SK-N-SH (cell line): ENCODE results near the gene MYLK. TPM values are rescaled to one million over a fixed set of nuclear protein-coding genes. Genes with fewer than 3 reads are reported as not detected.

Experiments
- CTCF ChIA-PET: fragments of 300-600, 350-600 bp; formaldehyde crosslinking; extraction: SDS; loops from one replicate; lab custom pipeline; 2021; lab: Yijun Ruan, JAX
- POLR2A ChIA-PET: fragments of 350-600 bp; sonication (Branson Sonifier 250); formaldehyde crosslinking; extraction: SDS; loops from one replicate; lab custom pipeline; 2020; ENCODE audit warnings: antibody characterized with exemption, inconsistent platforms; lab: Yijun Ruan, JAX
- DNase-seq: peaks from one replicate; pipeline ENCODE4 v3.0.0; 2012
- H2AFZ ChIP-seq: fragments of 200-600 bp; sonication (generic); 2 replicates; pipeline ENCODE4 v1.8.1; 2016; ENCODE audit warnings: antibody characterized with exemption, mild to moderate bottlenecking, low read depth
- H3F3A ChIP-seq: fragments of 200-600 bp; sonication (generic); replicated peaks from 2 replicates; pipeline ENCODE3; 2016; ENCODE audit warnings: antibody characterized with exemption, mild to moderate bottlenecking; ENCODE audit not compliant: insufficient read depth
- H3K27ac ChIP-seq, 2 experiments: fragments of 200-500 bp in 1 of 2; fragments of 200-600 bp in 1 of 2; sonication (Bioruptor generic) in 1 of 2; sonication (generic), shearing (Covaris generic) in 1 of 2; 2 replicates each; pipeline versions ENCODE4 v1.5.1 to v1.6.1; 2014 to 2016; ENCODE audit warnings: low read depth in 2 of 2, inconsistent platforms in 1 of 2, low read length in 1 of 2, mild to moderate bottlenecking in 1 of 2, mixed read lengths in 1 of 2
- H3K27me3 ChIP-seq: fragments of 200-600 bp; sonication (generic), shearing (Covaris generic); 2 replicates; pipeline ENCODE4 v1.6.1; 2016; ENCODE audit warnings: mixed run types; ENCODE audit not compliant: insufficient read depth
- H3K36me3 ChIP-seq, 2 experiments: fragments of 200-500 bp in 1 of 2; fragments of 200-600 bp in 1 of 2; sonication (Bioruptor generic) in 1 of 2; sonication (generic) in 1 of 2; replicated peaks in 1 of 2; 2 replicates each; pipeline versions ENCODE3 to v1.5.1; 2014 to 2016; ENCODE audit warnings: low read length in 1 of 2, mild to moderate bottlenecking in 1 of 2; ENCODE audit not compliant: insufficient read depth in 2 of 2, control insufficient read depth in 1 of 2
- H3K4me1 ChIP-seq, 2 experiments: fragments of 200-500 bp in 1 of 2; fragments of 200-600 bp in 1 of 2; sonication (Bioruptor generic) in 1 of 2; sonication (generic), shearing (Covaris generic) in 1 of 2; 2 replicates each; pipeline versions ENCODE4 v1.5.1 to v1.6.1; 2014 to 2016; ENCODE audit warnings: low read depth in 1 of 2, low read length in 1 of 2, mixed run types in 1 of 2; ENCODE audit not compliant: insufficient read depth in 2 of 2, control insufficient read depth in 1 of 2
- H3K4me2 ChIP-seq: fragments of 200-600 bp; sonication (generic), shearing (Covaris generic); 2 replicates; pipeline ENCODE4 v1.6.1; 2017; ENCODE audit warnings: mixed run types
- H3K4me3 ChIP-seq, 2 experiments: fragments of 200-500 bp in 1 of 2; fragments of 200-600 bp in 1 of 2; sonication (Bioruptor generic) in 1 of 2; sonication (generic), shearing (Covaris generic) in 1 of 2; 2 replicates each; pipeline versions ENCODE4 v1.5.1 to v1.8.1; 2014 to 2016; ENCODE audit warnings: low read depth in 2 of 2, inconsistent platforms in 1 of 2, low read length in 1 of 2, mild to moderate bottlenecking in 1 of 2, mixed read lengths in 1 of 2, moderate library complexity in 1 of 2
- H3K79me2 ChIP-seq: fragments of 200-600 bp; sonication (generic); 2 replicates; pipeline ENCODE4 v1.8.1; 2017; ENCODE audit warnings: mild to moderate bottlenecking; ENCODE audit not compliant: insufficient read depth
- H3K9ac ChIP-seq: fragments of 200-600 bp; sonication (generic); 2 replicates; pipeline ENCODE4 v1.6.1; 2017; ENCODE audit warnings: mixed run types
- H3K9me2 ChIP-seq: fragments of 200-600 bp; sonication (generic); 2 replicates; pipeline ENCODE4 v1.6.1; 2017; ENCODE audit warnings: mixed run types
- H3K9me3 ChIP-seq: fragments of 200-600 bp; sonication (generic); 2 replicates; pipeline ENCODE4 v1.6.1; 2017; ENCODE audit warnings: mixed run types, mild to moderate bottlenecking, moderate library complexity
- H4K20me1 ChIP-seq: fragments of 200-600 bp; sonication (generic); 2 replicates; pipeline ENCODE4 v1.6.1; 2017; ENCODE audit warnings: mild to moderate bottlenecking, mixed run types; ENCODE audit not compliant: insufficient read depth
- CHD2 ChIP-seq: fragments of 150-350 bp; IDR thresholded peaks from 2 replicates; pipeline ENCODE4 v1.6.1; 2018; ENCODE audit warnings: low read length; ENCODE audit not compliant: partially characterized antibody
- EZH2phosphoT487 ChIP-seq: fragments of 200-600 bp; sonication (generic); IDR thresholded peaks from 2 replicates; pipeline ENCODE4 v1.6.1; 2017; ENCODE audit warnings: low read depth, mixed run types, mild to moderate bottlenecking, antibody characterized with exemption, moderate library complexity, borderline replicate concordance
- FOXJ3 ChIP-seq: sonication (generic); formaldehyde crosslinking; IDR thresholded peaks from 2 replicates; pipeline ENCODE4 v1.5.1; 2020; ENCODE audit warnings: mild to moderate bottlenecking, missing genetic modification reagents
- FOXM1 ChIP-seq: IDR thresholded peaks from 2 replicates; pipeline ENCODE4 v1.4.0; 2012; ENCODE audit warnings: low read depth, mild to moderate bottlenecking
- GABPA ChIP-seq: IDR thresholded peaks from 2 replicates; pipeline ENCODE4 v1.4.0; 2012; ENCODE audit warnings: low read depth, mild to moderate bottlenecking
- MEF2A ChIP-seq: IDR thresholded peaks from 2 replicates; pipeline ENCODE4 v1.4.0; 2012; ENCODE audit warnings: low read depth, borderline replicate concordance
- MXI1 ChIP-seq: IDR thresholded peaks from 2 replicates; pipeline ENCODE4 v1.6.1; 2012; ENCODE audit warnings: mild to moderate bottlenecking, low read depth, low read length, improper control_type of control experiment
- NRF1 ChIP-seq: IDR thresholded peaks from 2 replicates; pipeline ENCODE4 v1.6.1; 2012; ENCODE audit warnings: low read depth, mild to moderate bottlenecking, low read length
- POLR2AphosphoS5 ChIP-seq: IDR thresholded peaks from 2 replicates; pipeline ENCODE4 v1.6.1; 2012; ENCODE audit warnings: low read depth, low read length
- RAD21 ChIP-seq: IDR thresholded peaks from 2 replicates; pipeline ENCODE4 v1.6.1; 2012; ENCODE audit warnings: mild to moderate bottlenecking, low read length
- RCOR1 ChIP-seq: fragments of 150-350 bp; IDR thresholded peaks from 2 replicates; pipeline ENCODE4 v1.6.1; 2017; ENCODE audit warnings: antibody characterized with exemption, low read length
- RXRA ChIP-seq: IDR thresholded peaks from 2 replicates; pipeline ENCODE4 v1.4.0; 2012; ENCODE audit warnings: low read depth, mild to moderate bottlenecking, borderline replicate concordance
- SIN3A ChIP-seq: IDR thresholded peaks from 2 replicates; pipeline ENCODE4 v1.6.1; 2012; ENCODE audit warnings: low read depth, mild to moderate bottlenecking, low read length, moderate library complexity, borderline replicate concordance
- TAF1 ChIP-seq: IDR thresholded peaks from 2 replicates; pipeline ENCODE4 v1.6.1; 2012; ENCODE audit warnings: low read depth, mild to moderate bottlenecking, low read length, moderate library complexity, borderline replicate concordance
- TCF12 ChIP-seq: IDR thresholded peaks from 2 replicates; pipeline ENCODE4 v1.4.0; 2012
- WGBS: methylation state at CpG from one replicate; pipeline ENCODE4 v1.1.6; 2017; ENCODE audit warnings: low lambda C conversion rate; 5-methylcytosine and 5-hydroxymethylcytosine counted together
- polyA plus RNA-seq, 3 experiments: library from polyadenylated mRNA; depleted of rRNA; stranded (reverse); fragments of >200 nt; gene quantifications; 2 replicates each; pipeline ENCODE4 v1.2.3, GENCODE V29; 2012
- TF ChIP-seq, protein P1 (sequence below): fragments of 150-350 bp; IDR thresholded peaks from 2 replicates; pipeline ENCODE4 v1.6.1; 2016; ENCODE audit warnings: mild to moderate bottlenecking, low read depth, low read length
- TF ChIP-seq, protein P2 (sequence below): fragments of 150-350 bp; IDR thresholded peaks from 2 replicates; pipeline ENCODE4 v1.6.1; 2017; ENCODE audit warnings: antibody characterized with exemption, low read length, low read depth, borderline replicate concordance
- TF ChIP-seq, protein P3 (sequence below): IDR thresholded peaks from 2 replicates; pipeline ENCODE4 v1.4.0; 2012; ENCODE audit warnings: low read depth, borderline replicate concordance

Gene MYLK
- polyA plus RNA-seq, 1 of the 3 experiments (the other 2 are of a cell fraction) = 272 TPM

DNA sequence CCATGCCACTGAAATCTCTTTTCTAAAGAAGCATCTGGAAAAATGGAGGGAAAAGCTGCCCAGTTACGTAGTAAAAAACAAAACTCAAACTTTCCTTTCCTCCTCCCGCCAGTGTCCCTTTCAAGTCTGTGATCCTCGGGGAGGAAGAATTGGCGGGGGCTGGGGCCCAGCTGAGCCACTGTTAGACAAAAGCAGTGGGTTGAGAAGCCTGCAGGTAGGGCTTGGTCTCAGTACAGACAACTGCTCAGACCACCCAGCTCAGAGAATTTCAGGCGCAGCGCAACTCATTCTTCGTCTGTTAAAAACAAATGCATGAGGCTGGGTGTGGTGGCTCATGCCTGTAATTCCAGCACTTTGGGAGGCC is 117.1 kb downstream of the MYLK start:
- Histone ChIP-seq H3K27me3 (no peaks in the 10 kb centered on the region), H3K9me3 (no peaks in the 10 kb centered on the region), H3F3A (peaks cover 32% of the 10 kb centered on the region), H3K79me2 (peaks cover 85% of the 10 kb centered on the region), H3K9me2 (no peaks in the 10 kb centered on the region), H3K36me3 (peaks cover 15 to 62% of the 10 kb centered on the region in 2 experiments), H3K4me1 (peaks cover 9 to 20% of the 10 kb centered on the region in 2 experiments; a peak in 3 of 4 replicates), H4K20me1 (no peaks in the 10 kb centered on the region), H2AFZ (no peak overlapping the region), H3K4me3 (no peak overlapping the region), H3K4me2 (no peak overlapping the region), H3K27ac (no peak overlapping the region), H3K9ac (no peak overlapping the region)
- ChIA-PET POLR2A (no interaction called here), CTCF (interaction anchor here (0.7 to 1.9 kb wide), 2 partner anchors 8 to 43 kb away, joined by 3 to 10 read pairs; no protein-coding TSS in a partner anchor)
- WGBS = 97% methylated on average over 7 of the region's 7 CpGs
- TF ChIP-seq SIN3A = no peak
- no peak for TF ChIP-seq EZH2phosphoT487
- TF ChIP-seq, protein P1, sequence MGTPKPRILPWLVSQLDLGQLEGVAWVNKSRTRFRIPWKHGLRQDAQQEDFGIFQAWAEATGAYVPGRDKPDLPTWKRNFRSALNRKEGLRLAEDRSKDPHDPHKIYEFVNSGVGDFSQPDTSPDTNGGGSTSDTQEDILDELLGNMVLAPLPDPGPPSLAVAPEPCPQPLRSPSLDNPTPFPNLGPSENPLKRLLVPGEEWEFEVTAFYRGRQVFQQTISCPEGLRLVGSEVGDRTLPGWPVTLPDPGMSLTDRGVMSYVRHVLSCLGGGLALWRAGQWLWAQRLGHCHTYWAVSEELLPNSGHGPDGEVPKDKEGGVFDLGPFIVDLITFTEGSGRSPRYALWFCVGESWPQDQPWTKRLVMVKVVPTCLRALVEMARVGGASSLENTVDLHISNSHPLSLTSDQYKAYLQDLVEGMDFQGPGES = no peak
- no peak for TF ChIP-seq GABPA
- TF ChIP-seq POLR2AphosphoS5 = no peak
- TF ChIP-seq RCOR1 = no peak
- no peak for TF ChIP-seq RAD21
- TF ChIP-seq FOXJ3 (CRISPR knock-in tag) = no peak
- TF ChIP-seq, protein P2, sequence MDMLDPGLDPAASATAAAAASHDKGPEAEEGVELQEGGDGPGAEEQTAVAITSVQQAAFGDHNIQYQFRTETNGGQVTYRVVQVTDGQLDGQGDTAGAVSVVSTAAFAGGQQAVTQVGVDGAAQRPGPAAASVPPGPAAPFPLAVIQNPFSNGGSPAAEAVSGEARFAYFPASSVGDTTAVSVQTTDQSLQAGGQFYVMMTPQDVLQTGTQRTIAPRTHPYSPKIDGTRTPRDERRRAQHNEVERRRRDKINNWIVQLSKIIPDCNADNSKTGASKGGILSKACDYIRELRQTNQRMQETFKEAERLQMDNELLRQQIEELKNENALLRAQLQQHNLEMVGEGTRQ = no peak
- TF ChIP-seq MEF2A = no peak
- no peak for TF ChIP-seq NRF1
- no peak for TF ChIP-seq CHD2
- no peak for TF ChIP-seq MXI1
- no peak for TF ChIP-seq RXRA
- no peak for DNase-seq

DNA sequence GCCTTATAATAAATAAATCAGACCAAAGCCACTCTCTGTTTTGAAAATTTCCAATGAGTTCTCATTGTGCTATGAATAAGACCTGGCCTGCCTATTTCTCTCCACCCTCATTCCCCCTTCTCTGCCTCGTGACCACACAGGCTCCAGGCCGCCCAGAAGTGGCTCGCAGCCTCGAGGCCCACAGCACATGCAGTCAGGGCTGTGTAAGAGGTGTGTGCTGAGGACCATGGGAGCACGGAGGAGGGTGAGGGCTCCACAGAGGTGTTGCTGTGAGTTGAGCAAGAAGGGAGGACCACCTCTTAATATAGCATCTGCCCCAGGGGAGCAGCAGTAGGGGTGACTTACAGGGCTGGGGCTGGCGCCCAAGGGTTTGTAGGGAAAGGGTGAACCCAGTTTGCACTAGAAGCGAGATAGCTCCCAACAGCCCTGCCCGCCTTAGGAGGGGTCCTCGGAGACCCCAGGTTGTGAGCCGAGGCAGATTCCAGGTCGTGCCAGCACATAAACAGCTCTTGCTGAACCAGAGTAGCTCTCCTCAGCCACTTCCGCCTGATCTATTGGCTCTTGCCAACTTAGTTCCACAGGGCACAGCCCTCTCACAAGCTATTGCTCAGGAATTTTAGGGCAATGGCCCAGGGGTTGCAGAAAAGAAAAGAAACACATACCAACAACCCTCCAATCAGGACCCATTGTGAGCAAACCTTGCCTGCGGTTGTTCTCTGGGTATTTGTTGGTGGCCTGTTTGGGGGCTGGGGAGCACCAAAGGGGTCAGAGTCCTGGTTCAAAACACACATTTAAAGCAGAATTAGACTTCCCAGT is 117.7 kb downstream of the MYLK start:
- Histone ChIP-seq H3K9me3 (no peaks in the 10 kb centered on the region), H3K36me3 (peaks cover 13 to 56% of the 10 kb centered on the region in 2 experiments), H3K79me2 (peaks cover 80% of the 10 kb centered on the region), H3K27me3 (no peaks in the 10 kb centered on the region), H3K4me2 (no peak overlapping the region), H3K4me1 (peaks cover 9 to 20% of the 10 kb centered on the region in 2 experiments; a peak in 3 of 4 replicates), H3K9ac (no peak overlapping the region), H4K20me1 (no peaks in the 10 kb centered on the region), H3K27ac (peak overlapping the region; percentile 21 to 24; a peak in 2 of 4 replicates), H2AFZ (no peak overlapping the region), H3F3A (peaks cover 32% of the 10 kb centered on the region), H3K9me2 (no peaks in the 10 kb centered on the region), H3K4me3 (no peak overlapping the region)
- CTCF ChIA-PET = interaction anchor here (0.7 to 1.9 kb wide), 3 partner anchors 8 to 43 kb away, joined by 3 to 10 read pairs (median 5); no protein-coding TSS in a partner anchor
- no peak for DNase-seq
- POLR2A ChIA-PET = no interaction called here
- WGBS = 92% methylated on average over 13 of the region's 13 CpGs
- no peak for TF ChIP-seq RCOR1
- no peak for TF ChIP-seq FOXM1
- no peak for TF ChIP-seq TAF1
- TF ChIP-seq RXRA = no peak
- TF ChIP-seq, protein P2 = no peak
- no peak for TF ChIP-seq TCF12
- TF ChIP-seq, protein P3, sequence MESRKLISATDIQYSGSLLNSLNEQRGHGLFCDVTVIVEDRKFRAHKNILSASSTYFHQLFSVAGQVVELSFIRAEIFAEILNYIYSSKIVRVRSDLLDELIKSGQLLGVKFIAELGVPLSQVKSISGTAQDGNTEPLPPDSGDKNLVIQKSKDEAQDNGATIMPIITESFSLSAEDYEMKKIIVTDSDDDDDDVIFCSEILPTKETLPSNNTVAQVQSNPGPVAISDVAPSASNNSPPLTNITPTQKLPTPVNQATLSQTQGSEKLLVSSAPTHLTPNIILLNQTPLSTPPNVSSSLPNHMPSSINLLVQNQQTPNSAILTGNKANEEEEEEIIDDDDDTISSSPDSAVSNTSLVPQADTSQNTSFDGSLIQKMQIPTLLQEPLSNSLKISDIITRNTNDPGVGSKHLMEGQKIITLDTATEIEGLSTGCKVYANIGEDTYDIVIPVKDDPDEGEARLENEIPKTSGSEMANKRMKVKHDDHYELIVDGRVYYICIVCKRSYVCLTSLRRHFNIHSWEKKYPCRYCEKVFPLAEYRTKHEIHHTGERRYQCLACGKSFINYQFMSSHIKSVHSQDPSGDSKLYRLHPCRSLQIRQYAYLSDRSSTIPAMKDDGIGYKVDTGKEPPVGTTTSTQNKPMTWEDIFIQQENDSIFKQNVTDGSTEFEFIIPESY = no peak
- TF ChIP-seq EZH2phosphoT487 = no peak
